Measurements from ENCODE around the gene NHP2. TPM values are rescaled to one million over a fixed set of nuclear protein-coding genes. Genes with fewer than 3 reads are reported as not detected.

The NHP2 gene
- total and polyA plus RNA-seq, 2 experiments from 2014 or later: 148 to 178 TPM

- 22% methylated on average over 27 of the region's 28 CpGs for WGBS (ENCODE audit: low lambda C conversion rate, missing lambda C conversion rate)
- Histone ChIP-seq H3K9me2 (replicated peaks; ENCODE audit: insufficient read depth) (no peaks in the 10 kb centered on the region), H3K79me2 (no peaks in the 10 kb centered on the region), H4K20me1 (ENCODE audit: insufficient read depth, poor library complexity, severe bottlenecking) (no peaks in the 10 kb centered on the region), H3K9me3 (ENCODE audit: low read depth) (no peaks in the 10 kb centered on the region), H3K4me3 (peak overlapping the region; percentile 63), H3K4me2 (peak overlapping the region; percentile 99), H3K27me3 (peaks cover 16% of the 10 kb centered on the region), H3K4me1 (ENCODE audit: insufficient read depth) (peaks cover 29% of the 10 kb centered on the region), H3K27ac (no peak overlapping the region), H2AFZ (peak overlapping the region; percentile 63), H3K36me3 (replicated peaks; ENCODE audit: insufficient read depth, low read depth) (no peaks in the 10 kb centered on the region)
- TF ChIP-seq EZH2 (IDR thresholded peaks at IDR 0.05; ENCODE audit: borderline replicate concordance): no peak
- TF ChIP-seq EZH2phosphoT487 (IDR thresholded peaks at IDR 0.05; ENCODE audit: low read depth, severe bottlenecking, unreplicated experiment): no peak
- no peak for TF ChIP-seq CTCF (IDR thresholded peaks at IDR 0.05; ENCODE audit: poor library complexity)
- DNase-seq (ENCODE audit: low spot score): no peak
Observed at GRCh38 chr5:178114325-178115135, 39.2 kb downstream of the NHP2 start.

GRCh38 chr5:178113841-178114324 lies 39.8 kb downstream of the NHP2 start:
- Histone ChIP-seq H3K36me3 (replicated peaks; ENCODE audit: insufficient read depth, low read depth) (no peaks in the 10 kb centered on the region), H3K4me3 (peak overlapping the region; percentile 63), H2AFZ (peak overlapping the region; percentile 63), H3K9me3 (ENCODE audit: low read depth) (no peaks in the 10 kb centered on the region), H3K9me2 (replicated peaks; ENCODE audit: insufficient read depth) (no peaks in the 10 kb centered on the region), H3K27ac (no peak overlapping the region), H3K79me2 (no peaks in the 10 kb centered on the region), H3K27me3 (peaks cover 16% of the 10 kb centered on the region), H4K20me1 (ENCODE audit: insufficient read depth, poor library complexity, severe bottlenecking) (no peaks in the 10 kb centered on the region), H3K4me2 (peak overlapping the region; percentile 99), H3K4me1 (ENCODE audit: insufficient read depth) (peaks cover 29% of the 10 kb centered on the region)
- 1% methylated on average over 26 of the region's 41 CpGs for WGBS (ENCODE audit: low lambda C conversion rate, missing lambda C conversion rate)
- DNase-seq (ENCODE audit: low spot score): no peak
- TF ChIP-seq CTCF (IDR thresholded peaks at IDR 0.05; ENCODE audit: poor library complexity) (no peak), EZH2 (IDR thresholded peaks at IDR 0.05; ENCODE audit: borderline replicate concordance) (peak; percentile 35), EZH2phosphoT487 (IDR thresholded peaks at IDR 0.05; ENCODE audit: low read depth, severe bottlenecking, unreplicated experiment) (no peak)

GRCh38 chr5:178113141-178113787 lies 40.4 kb downstream of the NHP2 start, which contains the start of gene N4BP3:
TSS of gene N4BP3 (plus strand) at chr5:178113532. CDS start at chr5:178119584, 6,052 bp downstream.
- peak; percentile 91 for DNase-seq (ENCODE audit: low spot score)
- Histone ChIP-seq H3K36me3 (replicated peaks; ENCODE audit: insufficient read depth, low read depth) (no peaks in the 10 kb centered on the region), H3K79me2 (no peaks in the 10 kb centered on the region), H3K9me2 (replicated peaks; ENCODE audit: insufficient read depth) (no peaks in the 10 kb centered on the region), H2AFZ (peak within 1 kb of the TSS; percentile 63), H3K4me3 (peak within 1 kb of the TSS; percentile 63), H4K20me1 (ENCODE audit: insufficient read depth, poor library complexity, severe bottlenecking) (no peaks in the 10 kb centered on the region), H3K4me2 (peak within 1 kb of the TSS; percentile 99), H3K9me3 (ENCODE audit: low read depth) (no peaks in the 10 kb centered on the region), H3K4me1 (ENCODE audit: insufficient read depth) (peaks cover 29% of the 10 kb centered on the region), H3K27ac (peak within 1 kb of the TSS; percentile 14), H3K27me3 (peaks cover 16% of the 10 kb centered on the region)
- TF ChIP-seq EZH2 (IDR thresholded peaks at IDR 0.05; ENCODE audit: borderline replicate concordance) (no peak), CTCF (IDR thresholded peaks at IDR 0.05; ENCODE audit: poor library complexity) (peak; percentile 19), EZH2phosphoT487 (IDR thresholded peaks at IDR 0.05; ENCODE audit: low read depth, severe bottlenecking, unreplicated experiment) (no peak)
- WGBS (ENCODE audit: low lambda C conversion rate, missing lambda C conversion rate): 1% methylated on average over 54 of the region's 96 CpGs
